ENCODE data around the gene NGF.
"Not testable (repeated sequence)": the region's sequence is repeated elsewhere in the genome, so short reads cannot be mapped to it uniquely, and the experiment has no call there.

Gene NGF

DNA sequence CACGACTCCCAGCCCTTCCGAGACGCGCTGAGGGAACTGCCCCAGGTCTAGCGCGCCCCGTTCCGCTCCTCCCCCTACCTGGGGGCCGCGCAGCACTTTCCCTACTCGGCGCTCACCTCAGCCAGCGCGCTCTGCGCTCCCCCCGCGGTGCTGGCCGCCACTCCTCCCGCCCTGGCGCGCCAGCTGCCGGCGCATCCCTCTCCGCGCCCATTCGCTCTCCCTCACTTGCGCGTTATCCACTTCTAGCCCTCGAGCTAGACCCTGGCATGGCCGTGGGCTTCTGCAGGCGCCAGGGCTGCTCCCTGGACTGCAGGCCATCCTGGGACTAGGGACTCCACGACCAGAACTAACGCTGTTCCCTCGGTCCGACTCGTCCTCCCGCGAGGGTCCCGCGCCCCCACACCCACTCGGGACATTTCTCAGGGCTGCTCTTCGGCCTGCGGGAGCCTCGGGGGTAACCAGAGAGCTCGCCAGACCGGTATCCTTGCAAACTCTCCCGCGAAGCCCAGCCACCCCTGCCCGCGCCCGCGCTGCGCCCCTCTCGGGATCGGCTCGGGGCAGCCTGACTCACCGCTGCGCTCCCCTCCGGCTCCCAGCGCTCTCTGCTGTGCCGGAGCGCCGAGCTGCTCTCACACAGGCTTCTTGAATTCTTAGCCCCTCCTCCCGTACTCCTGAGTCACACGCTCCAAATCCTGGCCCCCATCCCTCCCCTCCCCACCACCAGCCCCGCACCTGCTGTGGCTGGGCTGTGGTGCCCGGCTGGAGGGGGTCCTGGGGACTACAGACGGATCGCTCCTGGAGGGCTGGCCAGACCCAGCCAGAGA, at the start of gene NGF:
TSS of gene NGF (minus strand) at position 617 of the 824 bp plus-strand sequence. CDS start 51,454 bp downstream, outside the sequence.
- peak; percentile 92 for DNase-seq (ENCODE audit: low spot score)

DNA sequence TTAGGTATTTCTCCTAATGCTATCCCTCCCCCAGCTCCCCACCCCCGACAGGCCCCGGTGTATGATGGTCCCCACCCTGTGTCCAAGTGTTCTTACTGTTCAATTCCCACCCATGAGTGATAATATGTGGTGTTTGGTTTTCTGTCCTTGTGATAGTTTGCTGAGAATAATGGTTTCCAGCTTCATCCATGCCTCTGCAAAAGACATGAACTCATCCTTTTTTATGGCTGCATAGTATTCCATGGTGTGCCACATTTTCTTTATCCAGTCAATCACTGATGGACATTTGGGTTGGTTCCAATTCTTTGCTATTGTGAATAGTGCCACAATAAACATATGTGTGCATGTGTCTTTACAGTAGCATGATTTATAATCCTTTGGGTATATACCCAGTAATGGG, 45.4 kb upstream of the NGF start:
- not testable (repeated sequence) for DNase-seq (ENCODE audit: low spot score)

DNA sequence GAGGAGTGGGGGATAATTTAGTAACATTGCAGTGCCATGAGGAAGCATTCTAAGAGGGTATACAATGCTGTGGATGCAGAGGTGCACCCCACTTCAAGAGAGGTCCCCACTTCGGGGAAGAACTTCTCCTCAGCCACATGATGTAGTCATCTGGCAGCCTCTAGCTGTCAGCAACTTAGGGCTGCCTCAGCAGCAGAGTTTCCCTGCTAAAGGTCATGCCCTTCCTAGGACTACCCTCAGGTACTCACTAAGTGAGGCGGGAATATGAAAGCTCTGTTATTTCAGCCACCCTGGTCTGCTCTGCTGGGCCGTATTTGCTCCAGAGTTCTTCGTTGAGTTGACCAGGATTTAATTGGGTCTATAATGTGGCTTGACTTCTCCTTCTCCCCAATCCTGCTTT, 41.9 kb upstream of the NGF start:
- no peak for DNase-seq (ENCODE audit: low spot score)

DNA sequence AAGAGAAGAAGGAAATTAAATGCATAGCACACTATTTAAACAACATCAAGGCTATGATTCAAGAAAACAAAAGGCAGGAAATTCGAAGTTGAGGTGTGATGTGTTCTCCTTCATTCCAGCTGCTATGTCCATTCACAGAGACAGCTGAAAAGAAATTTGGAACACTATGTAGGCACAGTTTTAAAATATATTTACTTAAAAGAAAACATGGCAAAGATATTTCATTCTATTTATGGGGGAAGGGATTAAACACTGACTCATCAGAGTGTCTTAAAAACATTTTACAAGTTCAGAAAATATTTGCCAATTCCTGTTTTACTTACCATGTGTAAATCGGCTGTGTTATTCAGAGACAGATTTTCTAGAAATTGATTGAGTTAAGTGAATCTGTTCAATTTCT, 39.4 kb upstream of the NGF start:
- peak; percentile 24 for DNase-seq (ENCODE audit: low spot score)

DNA sequence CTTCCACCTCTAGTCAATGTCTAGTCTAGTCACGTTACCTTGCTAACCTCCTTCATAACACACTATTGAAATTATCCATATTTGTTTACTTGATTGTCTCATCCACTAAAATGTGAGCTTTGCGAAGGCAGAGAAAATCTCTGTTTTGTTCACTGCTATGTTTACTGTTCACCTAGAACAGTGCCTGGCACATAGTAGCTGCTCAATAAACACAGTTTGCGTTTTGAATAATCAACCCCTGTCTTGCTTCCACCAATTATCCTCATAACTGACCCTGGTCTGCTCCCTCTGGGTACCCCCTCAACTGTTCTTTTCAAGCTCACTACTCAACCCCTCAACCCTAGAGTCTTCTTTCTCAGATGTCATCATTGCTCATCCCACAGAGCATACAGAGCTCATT, 36.5 kb upstream of the NGF start:
- no peak for DNase-seq (ENCODE audit: low spot score)

DNA sequence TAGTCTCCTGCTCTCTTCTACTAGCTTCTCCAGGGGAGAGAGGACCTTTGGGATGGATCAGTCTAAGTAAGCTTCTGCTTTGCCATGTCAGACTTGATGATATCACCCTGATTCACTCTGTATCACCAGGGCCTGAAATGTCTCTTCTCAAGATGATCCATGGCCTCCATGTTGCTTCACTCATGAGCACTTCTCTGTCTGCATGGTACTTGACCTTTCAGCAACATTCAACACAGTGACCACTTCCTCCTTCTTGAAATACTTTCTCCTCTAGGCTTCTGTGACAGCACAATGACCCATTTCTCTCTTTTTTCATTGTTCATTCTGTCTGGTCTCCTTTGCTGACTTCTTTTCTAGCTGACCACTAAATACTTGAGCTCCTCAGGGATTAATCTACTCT, 35.3 kb upstream of the NGF start:
- DNase-seq (ENCODE audit: low spot score): peak; percentile 72

DNA sequence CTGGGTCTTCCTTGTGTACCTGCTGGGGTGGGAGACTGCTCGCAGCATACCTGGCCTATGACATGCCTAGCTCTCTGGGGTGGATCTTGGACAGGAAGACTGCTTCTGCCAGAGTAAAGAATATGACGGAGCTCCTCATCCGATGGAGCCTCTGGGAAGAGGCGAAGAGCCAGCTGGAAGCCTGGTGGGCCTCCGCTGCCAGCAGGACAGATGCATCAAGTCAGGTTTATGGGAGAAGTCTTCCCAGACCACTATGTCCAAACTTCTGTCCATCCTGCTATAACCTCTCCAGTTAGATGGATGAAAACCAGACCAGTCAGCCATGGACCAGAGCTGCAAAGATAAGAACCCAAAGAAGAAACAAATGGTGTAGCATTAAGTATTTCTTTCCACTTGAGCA, 27.7 kb upstream of the NGF start:
- DNase-seq (ENCODE audit: low spot score): no peak

DNA sequence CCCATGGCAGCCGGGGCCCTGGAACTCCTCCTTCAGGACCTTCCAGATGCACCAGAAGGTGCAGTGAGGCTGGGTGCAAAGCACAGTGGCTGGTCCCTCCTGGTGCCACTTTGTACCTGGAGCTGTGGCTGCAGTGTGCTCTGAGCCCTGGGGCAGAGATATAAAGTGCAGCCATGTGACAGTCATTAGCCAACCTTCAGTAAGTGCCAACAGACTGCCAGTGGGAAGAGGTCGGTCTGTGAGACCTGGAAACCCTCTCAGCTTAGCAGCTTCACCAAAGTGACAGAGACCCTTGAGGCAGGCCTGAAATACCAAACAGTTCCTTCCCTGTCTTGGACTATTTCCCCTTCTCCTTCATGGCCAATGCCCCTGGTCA, 26.7 kb upstream of the NGF start:
- DNase-seq (ENCODE audit: low spot score): no peak

DNA sequence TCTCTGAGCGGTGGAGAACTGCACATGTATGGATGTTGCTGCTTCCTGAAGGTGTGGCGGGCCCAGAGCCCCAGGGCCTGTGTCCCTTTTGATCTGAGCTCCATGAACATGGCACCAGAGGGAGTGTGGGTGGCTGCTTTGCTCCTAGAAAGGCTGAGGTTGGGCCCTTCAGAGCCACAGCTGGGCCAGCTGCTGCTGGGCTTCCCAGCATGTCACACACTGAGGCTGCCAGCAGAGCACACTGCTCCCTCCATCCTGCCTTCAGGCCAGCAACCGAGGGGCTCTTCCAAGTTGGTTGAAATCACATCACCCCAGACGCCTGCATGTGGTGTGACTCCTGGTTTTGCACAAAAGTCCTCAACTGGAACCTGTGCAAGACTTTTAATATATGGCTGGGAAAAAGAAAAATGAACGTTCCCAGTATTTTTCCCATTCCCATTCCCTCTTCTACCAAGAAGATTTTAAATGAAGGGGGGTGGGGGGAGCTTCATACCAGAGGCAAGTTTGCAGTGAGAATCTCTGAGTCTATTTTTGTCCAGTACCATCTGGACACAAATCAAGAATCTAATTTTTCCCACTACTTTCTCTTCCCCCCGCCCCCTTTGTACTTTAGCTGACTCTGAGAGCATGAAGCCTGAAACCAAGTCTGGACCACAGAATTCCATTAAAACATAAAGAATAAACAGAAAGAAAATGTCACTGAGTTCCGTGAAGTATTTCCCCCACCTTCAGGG, 26.2 kb upstream of the NGF start:
- peak; percentile 73 for DNase-seq (ENCODE audit: low spot score)

DNA sequence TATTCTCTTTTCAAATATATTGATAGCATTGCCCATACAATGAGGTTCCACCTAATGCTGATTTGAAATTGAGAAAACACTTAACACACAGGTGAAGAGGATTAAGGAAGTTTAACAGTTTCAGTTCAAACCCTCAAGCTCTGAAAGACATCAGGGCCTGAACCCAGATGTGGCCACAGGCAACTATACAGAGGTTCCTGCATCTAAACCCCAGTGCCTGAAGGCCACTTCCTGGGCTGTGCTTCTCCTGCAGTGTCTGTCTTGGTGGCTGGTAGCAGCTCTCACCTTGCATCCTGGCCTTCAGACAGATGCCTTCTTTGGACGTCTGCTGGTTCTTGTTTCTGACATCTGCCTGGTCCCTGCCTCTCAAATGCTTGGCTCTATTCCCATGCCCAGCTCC, 25.1 kb upstream of the NGF start:
- no peak for DNase-seq (ENCODE audit: low spot score)

DNA sequence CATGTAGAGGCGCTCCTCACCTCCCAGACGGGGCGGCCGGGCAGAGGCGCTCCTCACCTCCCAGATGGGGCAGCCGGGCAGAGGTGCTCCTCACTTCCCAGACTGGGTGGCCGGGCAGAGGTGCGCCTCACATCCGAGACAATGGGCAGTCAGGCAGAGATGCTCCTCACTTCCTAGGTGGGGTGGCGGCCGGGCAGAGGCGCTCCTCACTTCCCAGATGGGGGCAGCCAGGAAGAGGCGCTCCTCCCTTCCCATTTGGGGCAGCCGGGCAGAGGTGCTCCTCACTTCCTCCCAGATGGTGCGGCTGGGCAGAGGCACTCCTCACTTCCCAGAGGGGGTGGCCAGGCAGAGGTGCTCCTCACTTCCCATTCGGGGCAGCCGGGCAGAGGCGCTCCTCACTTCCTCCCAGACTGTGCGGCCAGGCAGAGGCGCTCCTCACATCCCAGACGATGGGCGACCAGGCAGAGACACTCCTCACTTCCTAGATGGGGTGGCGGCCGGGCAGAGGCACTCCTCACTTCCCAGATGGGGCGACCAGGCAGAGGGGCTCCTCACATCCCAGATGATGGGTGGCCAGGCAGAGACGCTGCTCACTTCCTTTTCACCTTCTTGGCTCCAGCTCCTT, 22.6 kb upstream of the NGF start:
- DNase-seq (ENCODE audit: low spot score): not testable (repeated sequence)

DNA sequence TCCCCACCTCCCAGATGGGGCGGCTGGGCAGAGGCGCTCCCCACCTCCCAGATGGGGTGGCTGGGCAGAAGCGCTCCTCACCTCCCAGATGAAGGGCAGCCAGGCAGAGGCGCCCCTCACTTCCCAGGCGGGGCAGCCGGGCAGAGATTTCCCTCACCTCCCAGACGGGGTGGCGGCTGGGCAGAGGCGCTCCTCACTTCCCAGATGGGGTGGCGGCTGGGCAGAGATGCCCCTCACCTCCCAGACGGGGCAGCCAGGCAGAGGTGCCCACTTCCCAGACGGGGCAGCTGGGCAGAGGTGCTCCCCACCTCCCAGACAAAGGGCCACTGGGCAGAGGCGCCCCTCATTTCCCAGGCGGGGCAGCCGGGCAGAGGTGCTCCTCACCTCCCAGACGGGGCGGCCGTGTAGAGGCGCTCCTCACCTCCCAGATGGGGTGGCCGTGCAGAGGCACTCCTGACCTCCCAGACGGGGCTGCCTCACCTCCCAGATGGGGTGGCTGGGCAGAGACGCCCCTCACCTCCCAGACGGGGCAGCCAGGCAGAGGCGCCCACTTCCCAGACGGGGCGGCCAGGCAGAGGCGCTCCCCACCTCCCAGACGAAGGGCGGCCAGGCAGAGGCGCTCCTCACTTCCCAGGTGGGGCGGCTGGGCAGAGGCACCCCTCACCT, 21.9 kb upstream of the NGF start:
- not testable (repeated sequence) for DNase-seq (ENCODE audit: low spot score)

DNA sequence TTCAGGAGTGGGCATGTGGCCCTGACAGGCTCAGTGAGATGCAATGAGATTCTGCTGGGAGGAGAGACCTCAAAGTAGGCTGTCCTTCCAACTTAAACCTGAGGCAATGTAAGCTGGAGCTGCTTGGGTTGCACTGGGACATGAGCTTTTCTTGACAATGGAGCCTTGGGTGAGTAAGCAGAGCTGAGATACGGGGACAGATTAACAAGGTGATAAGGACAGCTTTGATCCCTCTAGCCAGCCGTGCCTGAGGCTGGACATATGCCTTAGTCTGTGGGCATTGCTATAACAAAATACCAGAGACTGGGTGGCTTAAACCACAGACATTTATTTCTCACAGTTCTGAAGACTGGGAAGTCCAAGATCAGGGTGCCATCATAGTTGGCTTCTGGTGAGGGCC, 18.3 kb upstream of the NGF start:
- no peak for DNase-seq (ENCODE audit: low spot score)

DNA sequence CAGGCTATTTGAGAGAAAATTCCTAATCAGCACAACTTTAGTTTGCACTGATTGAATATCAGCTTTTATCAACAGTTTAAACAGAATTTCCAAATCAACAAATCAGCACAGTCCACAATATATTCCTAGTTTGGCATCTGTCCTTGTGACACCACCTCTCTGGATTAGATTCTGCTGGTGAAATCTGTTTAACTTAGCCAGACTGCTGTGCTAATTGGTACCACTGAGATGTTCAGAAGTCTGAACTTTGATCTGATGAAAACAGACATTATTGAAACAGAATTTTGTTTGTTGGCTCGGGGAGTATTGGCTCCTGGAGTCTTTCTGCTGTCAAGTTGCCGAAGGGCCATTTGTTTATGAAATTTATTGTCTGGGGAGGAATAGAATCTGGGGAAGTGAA, 17.0 kb upstream of the NGF start:
- no peak for DNase-seq (ENCODE audit: low spot score)

DNA sequence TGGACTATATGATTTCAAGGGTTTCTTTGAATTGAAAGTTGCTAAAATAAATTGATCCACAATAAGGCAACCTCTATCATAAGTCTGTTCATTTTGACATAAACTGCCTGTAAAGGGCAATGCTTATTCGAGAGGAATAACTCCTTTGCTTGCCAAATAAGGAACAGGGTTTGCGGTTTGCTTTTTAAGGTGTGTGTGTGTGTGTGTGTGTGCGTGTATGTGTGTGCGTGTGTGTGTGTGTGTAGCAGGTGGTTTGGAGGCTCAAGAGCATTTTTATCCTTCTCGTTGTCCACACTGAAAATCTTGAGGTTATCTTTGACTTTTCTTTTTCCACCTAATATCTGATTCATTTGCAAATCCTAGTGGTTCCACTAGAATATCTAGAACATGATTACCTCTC, 13.1 kb upstream of the NGF start:
- no peak for DNase-seq (ENCODE audit: low spot score)

DNA sequence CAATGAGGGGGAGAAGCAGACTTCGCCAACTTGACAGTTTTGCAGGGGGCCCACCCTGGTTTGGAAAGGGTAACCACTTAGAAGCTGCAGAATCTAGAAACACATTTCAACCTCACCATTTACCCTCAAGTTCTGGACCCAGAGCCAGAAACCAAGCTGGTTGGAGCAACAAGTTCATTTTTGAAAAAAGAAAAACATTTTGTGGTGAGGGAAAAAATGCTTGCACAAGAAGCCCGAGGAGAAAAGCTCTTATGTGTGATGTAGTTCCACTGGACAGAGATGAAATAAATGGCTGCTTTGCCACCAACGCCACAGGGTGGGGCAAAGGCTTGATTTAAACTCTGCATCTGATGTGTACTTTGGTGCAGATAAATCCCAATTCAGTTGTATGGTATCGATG, 10.6 kb upstream of the NGF start:
- DNase-seq (ENCODE audit: low spot score): no peak

DNA sequence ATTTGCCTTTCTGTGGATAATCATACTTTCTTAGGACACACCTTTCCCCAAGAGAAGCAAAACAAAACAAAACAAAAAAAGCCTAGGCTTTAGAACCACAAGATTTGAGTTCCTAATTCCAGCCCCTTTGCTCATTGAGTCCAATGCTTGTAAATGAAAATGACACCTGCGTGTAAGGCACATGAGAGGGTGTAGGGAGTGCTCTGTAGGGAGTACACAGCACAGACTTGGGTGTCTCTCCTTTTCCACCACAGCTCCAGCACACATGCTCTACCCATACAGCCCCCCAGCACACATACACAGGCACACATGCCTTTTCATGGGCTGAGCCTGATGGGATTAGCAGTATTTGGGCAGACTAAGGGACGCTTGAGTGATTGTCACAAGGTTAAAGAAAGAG, 9.2 kb upstream of the NGF start:
- no peak for DNase-seq (ENCODE audit: low spot score)

DNA sequence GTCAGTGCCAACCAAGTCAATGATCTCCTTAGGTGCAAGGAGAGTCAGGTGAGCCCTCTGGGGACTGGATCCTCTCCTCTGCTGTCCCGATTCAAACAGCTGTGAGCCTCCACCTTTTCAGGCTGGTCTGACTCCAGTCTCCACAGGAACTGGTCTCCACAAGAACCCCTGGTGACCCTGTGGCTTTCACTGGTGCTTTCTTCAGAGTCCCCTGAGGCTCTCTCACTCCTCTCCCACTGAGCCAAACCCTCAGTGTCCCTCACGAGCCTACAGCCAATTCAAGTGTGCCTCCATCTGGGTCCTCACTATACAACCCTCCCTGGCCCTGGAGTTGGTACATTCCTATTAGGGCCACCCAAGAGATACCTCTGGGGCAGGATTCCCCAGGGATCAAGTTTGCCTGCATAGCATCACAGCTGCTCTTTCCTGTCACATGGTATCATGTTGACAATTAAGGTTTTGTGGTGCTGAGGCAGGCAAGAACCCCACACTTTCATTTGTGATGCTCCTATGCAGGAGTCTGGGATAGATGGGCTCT, 5.2 kb upstream of the NGF start:
- DNase-seq (ENCODE audit: low spot score): no peak

DNA sequence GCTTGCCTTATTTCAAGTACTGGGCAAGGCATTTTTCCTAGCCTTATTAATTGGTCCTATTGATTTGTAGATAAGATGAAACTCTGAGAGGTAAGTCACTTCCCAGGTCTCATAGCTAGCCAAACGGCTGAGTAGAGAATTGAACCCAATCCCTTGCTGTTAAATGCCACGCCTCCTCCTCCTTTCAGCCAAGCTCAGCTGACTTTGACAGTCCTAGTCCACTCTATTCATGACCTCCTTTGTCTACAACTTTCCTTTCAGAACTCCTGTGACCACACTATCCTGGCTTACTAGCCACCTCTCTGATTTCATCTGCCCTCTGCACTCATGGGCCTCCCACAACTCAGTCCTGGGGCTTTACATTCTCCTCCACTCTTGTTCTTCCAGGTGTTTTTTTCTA, 3.9 kb upstream of the NGF start:
- DNase-seq (ENCODE audit: low spot score): no peak

DNA sequence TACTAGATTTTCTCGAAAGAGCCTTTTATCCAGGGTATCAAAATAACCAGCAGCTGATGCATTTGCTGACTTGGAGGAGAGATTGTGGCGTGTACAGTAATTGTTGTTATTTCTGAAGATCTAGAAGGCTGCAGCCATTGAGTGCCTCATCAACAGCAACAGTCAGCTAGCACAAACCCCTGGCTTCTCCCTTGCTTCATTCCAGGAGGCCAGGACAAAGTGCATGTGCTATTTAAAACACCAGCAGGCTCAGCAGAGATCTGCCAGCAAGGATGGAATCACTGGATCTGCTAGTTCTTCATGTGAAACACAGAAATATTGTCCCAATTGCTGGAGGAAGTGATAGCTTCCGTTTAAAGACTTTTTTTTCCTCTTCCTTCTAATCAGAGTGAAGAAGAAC, 2.8 kb upstream of the NGF start:
- no peak for DNase-seq (ENCODE audit: low spot score)

DNA sequence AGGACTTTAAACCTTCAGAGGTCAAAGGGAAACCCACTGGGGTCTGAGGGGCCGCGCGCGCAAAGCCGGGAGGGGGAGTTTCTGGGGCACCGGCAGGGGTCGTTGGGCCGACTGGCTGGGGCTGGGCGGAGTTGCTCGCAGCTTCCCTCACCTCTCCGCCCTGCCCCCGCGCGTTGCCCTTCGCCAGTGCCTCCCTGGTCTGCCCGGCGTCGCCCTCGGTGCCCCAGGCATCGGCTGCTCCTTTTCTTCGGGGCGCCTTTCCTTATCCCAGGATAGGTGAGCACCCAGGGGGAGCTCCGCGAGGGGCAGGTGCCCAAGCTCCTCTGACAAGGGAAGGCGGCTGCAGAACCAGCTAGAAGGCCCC, 390 bp upstream of the NGF start:
- no peak for DNase-seq (ENCODE audit: low spot score)

DNA sequence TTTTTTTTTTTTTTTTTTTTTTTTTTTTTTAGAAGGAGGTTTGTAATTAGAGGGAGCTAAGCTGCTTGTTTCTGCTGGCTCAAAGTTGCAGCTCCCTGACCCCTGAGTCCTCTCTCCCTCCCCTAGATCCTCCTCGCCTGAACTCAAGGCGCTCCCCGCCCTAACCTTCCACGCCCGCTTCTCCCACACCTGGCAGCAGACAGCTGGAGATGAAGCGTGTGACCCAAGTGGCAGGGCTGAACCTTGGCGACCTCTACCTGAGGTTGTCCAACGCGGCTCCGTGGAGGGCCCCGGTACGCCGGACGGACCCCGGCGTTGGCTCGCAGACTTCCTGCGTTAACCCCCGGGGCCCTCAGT, 795 bp downstream of the NGF start:
- peak; percentile 38 for DNase-seq (ENCODE audit: low spot score)

DNA sequence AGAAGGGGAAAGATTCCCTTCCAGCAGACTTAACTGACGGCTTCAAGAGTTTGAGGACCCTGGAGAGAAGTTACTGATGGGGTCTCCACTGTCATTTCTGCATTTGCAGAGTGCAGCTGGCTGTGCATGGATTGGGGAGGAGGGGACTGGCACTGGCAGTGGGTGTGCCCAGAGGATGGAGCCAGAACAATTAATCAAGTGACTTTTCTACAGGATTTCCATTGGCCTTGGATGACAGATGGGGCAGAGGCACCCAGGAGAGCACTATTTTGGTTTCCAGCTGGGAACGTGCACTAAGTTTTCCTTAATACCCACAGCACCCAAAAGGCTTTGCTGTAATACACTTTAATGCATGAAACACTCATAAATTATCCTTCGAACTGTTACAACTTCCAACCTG, 1.3 kb downstream of the NGF start:
- DNase-seq (ENCODE audit: low spot score): peak; percentile 54
